CD4-positive, alpha-beta T cell treated with Interleukin-4 for 1 hour (primary cell): Measurements from ENCODE around the gene RHO.
"Not testable (repeated sequence)": the region's sequence is repeated elsewhere in the genome, so short reads cannot be mapped to it uniquely, and the experiment has no call there.

ENCODE experiments used
- DNase-seq, 2 donors: peaks; one replicate each; pipeline ENCODE4 v3.0.0-alpha.2; 2020 to 2022

The RHO gene

DNA sequence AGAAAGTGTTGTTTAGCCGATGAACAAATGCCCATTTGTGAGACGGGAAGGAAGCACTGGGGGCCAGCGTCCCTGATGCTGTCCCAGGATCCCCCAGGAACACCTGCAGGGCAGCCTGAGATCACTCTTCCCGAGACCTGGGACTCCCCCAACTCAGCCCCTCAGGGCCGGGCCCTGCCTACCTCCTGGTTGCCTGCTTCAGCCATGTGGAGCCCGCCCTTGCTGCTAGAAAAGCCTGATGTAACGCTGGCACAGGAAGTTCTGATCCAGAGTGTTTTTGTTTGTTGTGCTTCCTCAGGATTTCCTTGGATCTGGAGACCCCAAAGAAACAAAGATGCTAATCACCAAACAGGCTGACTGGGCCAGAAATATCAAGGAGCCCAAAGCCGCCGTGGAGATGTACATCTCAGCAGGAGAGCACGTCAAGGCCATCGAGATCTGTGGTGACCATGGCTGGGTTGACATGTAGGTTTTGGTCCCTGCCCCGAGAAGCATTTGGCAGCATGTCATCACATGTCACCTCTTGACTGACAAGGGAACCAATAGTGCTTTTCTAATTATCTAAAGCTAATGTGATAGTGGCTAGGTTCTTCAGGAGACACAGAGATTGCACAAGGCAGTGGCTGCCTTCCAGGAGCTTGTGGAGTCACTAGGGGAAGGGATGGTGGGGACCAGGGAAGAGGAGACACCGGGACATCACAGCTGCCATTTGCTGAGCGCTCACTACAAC is 28.7 kb upstream of the RHO start:
- not testable (repeated sequence) for DNase-seq

DNA sequence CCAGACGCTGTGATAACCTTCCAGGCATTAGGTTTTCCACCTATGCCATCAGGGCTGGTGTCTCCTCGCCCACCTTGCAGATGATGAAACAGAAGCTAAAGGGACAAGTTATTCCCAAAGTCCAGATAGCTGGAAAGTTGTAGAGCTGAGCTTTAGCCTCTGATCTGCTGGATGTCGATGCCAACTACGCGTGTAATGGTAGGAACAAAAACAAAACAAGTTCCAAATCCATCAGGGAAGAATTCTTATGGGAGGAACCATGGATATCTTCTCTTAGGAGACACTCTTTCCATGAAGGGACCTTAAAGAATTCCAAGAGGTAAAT is 28.1 kb upstream of the RHO start:
- DNase-seq: no peak

DNA sequence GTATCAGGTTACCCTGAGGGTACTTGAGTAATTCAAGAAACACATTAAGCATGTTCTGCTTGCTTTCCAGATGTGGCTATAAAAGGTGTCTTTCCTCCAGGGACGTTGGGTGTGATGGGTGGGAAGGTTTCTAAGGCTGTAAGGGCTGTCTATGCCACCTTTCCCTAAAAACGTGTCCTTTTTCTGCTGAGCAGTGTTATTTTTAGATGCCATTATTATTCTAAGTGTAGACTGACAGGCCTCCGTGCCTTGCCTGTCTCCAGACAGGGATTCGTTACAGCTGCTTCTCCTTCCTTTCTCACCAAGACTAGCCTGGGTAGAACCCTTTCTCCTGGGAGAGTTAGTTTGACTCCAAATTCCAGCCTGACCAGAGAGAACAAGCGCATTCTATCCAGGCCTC is 26.8 kb upstream of the RHO start:
- DNase-seq: no peak

DNA sequence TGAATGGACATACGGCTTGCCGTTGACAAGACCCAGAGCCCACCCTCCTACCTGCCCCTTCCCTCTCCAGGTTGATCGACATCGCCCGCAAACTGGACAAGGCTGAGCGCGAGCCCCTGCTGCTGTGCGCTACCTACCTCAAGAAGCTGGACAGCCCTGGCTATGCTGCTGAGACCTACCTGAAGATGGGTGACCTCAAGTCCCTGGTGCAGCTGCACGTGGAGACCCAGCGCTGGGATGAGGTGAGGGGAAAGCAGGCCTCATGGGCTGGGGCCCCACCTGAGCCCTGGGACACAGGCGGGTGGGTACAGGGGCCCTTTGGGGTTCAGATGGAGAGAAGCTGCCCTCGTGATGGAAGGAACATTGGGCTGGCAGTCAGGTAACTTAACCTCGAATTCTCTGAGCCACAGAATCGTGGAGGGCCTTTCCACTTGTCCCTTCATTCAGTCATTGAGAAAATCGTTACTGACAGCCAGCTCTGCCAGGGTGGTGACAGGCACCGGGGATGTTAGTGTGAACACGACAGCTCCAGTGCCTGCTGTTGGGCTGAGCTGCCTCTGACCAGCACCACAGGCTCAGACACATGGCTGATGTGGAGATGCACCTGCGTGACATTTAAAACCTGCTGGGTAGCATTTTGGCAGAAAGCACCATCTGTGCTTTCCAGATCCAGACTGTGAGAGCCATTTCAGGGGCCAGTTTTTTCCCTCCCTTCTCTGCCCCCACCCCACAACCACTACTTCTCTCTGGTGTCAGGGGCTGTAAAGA is 25.6 kb upstream of the RHO start:
- no peak for DNase-seq

DNA sequence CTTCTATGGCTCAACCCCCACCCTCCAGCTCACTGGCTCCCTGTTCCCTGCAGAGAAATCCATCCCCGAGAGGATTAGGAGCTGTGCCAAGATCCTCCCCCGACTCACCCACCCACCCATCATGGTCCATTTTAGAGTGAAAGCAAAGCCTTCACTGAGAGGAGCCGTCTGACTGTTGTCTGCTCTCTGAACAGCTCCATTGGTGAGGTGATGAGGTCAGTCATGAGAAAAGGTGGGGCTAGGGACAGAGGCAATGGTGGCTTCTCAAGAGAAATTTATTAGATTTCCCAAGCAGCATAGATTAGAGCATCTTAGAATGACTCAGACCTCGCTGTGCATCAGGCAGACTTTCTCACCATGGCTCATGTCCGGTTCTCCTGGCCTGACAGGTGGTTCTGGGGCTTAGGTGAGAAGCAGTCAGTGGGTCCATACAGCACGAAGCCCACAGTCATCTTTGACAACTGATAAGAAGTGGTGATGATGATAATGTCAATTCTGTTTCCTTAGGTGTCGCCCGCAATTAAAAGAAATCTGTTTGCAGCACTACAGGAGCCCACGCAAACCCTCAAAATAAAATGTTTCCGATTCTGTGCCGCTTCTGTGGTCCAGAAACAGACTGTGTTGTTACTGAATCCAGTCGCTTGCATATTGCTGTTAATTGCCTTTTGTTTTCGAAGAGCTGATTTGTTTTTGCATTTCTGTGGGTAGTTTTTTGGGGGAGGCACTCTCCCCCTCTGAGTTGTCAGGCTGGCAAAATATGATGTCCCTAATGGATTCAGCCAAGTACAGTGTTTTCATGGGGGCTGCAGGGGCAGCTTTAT is 24.8 kb upstream of the RHO start:
- DNase-seq: no peak

DNA sequence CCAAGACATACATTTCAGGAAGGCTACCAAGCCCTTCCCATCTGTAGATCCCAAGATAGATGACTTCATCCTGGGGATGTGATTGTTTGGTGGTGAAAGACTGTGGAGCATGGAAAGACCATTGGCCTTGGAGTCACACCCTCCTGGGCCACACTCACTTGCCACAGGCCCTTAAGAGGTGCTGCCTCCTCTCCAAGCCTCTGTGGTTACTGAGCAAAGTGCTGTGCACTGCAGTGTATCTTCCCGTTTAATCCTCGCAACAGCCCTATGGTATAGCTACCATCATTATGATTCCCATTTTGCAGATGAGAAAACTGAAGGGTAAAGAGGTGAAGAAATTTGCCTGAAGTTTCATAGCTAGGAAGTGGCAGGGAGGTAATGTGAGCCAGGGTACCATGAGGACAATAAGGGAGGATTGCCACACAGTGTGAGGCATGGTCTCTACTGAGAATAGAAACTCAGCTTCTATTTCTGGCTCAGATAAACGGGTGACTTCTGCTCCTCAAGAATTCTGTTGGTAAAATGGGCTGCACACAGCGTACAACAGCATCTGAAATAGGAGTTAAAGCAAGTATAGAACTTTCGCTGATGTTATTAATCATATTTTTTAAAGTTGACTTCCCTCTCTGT is 23.9 kb upstream of the RHO start:
- DNase-seq: no peak

DNA sequence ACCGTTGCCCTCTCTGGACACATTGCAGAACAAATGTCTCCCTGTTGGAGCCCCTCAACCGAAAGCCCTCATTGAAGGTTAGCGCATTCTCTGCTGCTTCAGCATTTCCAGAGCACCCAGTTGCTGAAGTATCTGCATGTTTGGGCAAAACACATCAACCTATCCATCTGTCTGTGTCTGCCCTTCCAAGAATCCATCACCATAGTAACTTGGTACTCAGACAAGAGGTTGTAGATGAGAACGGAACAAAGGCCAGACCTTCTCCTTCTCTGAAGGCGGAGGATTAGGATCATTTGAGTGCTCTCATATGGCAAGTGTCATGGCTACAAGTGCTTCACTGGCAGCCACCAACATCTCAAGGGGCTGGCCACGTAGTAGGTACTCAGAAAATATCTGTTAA is 23.1 kb upstream of the RHO start:
- no peak for DNase-seq

DNA sequence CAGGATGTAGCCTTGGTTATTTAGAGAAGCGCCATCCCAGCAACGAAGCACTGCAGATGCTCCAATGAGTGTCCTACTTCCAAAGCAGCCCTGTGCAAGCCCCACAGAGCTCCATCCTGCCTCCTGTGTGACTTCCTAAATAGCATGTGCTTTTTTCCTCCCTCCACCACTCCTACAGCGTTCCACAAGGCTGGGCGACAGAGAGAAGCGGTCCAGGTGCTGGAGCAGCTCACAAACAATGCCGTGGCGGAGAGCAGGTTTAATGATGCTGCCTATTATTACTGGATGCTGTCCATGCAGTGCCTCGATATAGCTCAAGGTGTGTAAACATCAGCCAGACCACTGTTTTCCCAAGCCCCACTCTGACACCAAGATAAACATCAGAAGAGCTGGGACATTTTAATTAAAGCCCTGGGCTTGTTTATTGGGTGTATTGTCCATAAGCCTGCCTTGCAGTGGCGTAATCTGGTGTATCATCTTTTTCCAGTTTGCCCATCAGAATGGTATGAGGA is 22.2 kb upstream of the RHO start:
- DNase-seq: no peak

DNA sequence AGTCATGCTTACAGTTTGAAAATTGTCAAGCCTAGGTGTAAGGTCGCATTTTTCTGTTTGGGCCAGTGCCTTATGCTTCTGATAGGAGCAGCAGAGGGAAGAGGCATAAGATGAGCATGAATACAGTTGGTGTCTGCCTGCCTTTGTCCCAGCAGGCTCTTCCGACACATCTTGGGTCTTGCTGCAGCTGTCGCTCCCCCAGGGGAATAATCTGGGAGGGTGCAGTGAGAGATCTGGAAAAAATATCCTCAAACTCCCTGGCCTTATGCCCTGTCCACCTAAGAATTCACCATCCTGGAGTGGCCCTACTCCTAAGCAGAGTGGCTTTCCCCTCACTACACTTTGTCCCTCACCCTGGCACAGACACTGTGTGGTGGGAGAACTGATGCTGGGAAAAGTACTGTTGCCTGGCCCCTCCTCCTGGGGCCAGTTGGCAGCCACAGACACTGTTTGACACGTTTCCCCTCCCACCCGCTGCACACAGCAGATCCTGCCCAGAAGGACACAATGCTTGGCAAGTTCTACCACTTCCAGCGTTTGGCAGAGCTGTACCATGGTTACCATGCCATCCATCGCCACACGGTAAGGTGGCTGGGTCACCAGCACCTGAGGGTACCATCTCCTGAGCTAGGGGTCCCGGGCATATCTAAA is 21.1 kb upstream of the RHO start:
- no peak for DNase-seq

DNA sequence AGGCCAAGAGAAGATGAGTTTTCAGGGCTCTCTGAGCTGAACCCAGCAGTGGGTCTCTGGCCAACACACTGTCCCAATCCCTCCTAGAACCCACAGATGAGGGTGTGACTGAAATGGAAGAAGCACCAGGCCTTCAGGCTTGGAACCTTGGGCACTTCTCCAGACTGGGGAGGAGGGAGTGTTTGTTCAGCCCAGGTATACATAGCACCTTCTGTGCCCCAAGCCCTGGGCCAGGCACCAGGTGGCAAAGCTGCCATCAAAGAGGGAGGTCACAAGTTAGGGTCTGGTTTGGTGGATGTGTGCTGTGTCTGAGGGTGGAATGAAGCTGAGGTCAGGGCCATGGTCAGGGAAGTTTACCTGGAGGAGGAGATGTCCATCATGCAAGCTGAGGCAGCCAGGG is 15.8 kb upstream of the RHO start:
- DNase-seq: no peak

DNA sequence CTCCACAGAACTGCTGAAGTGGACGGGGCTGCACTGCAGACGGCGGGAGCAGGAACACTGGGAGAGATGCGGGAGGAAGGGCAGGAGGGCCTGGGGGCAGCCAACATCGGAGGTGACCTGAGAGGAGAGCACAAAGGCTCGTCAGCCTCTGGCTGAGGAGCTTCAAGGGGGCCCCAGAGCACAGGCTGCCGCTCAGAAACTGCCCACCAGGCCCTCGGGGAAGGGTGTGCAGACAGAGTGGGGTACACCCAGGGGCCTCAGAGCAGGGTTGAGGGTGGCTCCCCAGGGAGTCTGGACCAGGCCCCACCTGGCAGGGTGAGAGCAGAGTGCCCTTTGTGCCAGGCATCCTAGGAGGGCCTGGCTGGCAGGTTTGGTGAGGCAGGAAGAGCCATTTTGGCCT is 14.7 kb upstream of the RHO start:
- no peak for DNase-seq

DNA sequence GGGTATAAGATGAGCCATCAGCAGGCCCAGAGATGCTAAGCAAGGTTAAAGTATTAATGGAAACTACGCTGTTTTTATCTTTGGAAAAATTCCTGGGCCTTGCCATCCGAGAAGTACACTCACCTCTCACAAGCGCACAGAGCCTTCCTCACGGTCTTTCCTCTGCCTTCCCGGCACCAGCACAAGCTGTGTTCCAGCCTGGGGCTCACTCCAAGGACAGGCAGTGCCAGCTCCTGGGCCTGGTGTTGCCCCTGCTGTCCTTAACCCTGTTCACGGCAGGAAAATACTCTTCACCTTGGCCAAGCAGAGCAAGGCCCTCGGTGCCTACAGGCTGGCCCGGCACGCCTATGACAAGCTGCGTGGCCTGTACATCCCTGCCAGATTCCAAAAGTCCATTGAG is 14.3 kb upstream of the RHO start:
- no peak for DNase-seq

DNA sequence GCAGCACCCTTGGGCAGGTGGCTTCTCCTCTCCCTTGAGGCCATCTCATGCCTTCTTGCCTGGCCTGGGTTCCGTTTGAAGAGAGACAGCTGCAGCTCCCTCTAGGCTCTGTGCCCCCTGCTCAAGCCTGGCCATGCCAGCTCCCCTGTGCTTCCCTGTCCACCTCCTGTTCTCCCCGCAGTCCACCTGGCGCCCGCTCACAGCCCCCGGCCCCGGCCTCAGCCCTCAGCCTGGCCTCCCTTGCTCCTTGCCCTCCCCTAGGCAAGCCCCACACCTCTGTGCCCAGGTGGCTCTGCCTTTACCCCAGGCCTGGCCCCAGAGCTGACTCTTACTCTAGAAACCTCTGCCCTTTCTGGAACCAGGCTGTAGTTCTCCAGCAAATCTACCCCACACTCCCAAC is 13.9 kb upstream of the RHO start:
- DNase-seq: no peak

DNA sequence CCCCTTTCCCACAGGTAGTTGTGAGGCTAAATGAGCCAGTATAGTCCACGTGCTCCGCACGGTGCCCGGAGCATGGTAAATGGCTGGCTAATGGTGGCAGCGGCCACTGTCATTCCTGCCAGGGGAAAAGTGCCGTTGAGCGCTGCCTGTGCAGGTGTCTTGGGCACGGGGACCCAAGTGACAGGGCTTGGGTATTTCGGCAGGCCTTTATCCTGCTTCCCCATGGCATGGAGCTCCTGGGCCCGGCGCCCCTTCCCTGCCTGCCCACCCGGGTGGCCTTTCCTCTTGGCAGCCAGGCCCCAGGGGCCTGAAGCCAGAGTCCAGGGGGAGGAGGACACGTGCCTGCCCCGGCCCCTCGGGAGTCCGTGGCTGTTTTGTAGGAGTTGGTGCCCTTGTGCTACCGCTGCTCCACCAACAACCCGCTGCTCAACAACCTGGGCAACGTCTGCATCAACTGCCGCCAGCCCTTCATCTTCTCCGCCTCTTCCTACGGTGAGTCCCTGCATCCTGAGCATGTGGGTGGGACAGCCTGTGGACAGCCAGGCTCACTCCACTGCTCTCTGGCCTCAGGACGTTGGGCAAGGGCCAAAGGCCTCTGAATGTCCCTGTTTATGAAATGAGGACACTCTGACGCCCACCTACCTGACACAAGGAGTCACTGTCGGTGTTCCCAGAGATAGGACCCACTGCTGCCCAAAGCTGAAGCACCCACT is 13.2 kb upstream of the RHO start:
- not testable (repeated sequence) for DNase-seq

DNA sequence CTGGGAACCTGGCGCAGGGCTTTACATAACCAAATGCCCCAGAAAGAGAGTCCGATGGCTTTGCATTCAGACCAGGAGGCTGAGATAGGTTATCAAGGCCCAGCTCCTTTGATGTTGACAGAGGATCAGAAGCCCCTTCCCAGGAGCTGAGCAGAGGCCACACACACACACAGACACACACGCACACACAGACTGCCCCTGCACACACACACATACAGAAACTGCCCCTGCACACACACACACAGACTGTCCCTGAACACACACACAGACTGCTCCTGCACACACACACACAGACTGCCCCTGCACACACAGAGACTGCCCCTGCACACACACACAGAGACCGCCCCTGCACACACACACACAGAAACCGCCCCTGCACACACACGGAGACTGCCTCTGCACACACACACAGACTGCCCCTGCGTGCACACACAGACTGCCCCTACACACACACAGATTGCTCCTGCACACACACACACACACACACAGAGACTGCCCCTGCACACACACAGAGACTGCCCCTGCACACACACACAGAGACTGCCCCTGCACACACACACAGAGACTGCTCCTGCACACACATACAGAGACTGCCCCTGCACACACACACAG is 12.5 kb upstream of the RHO start:
- DNase-seq: not testable (repeated sequence)

DNA sequence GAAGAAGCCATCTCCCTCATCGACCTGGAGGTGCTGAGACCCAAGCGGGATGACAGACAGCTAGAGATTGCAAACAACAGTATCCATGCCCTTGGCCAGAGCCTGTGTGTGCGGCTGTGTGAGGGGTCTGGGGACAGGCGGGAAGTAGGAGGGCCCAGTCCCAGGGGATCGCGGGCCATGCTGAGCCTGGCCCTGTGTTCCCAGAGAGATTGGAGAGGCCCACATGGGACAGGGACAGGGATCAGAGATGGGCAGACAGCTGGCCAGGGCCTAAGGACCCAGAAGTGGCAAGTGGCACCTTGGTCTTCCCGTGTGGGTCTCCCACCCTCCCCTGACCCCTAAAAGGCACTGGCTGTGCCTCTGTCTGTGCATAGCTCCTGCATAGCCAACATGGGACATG is 10.9 kb upstream of the RHO start:
- no peak for DNase-seq

DNA sequence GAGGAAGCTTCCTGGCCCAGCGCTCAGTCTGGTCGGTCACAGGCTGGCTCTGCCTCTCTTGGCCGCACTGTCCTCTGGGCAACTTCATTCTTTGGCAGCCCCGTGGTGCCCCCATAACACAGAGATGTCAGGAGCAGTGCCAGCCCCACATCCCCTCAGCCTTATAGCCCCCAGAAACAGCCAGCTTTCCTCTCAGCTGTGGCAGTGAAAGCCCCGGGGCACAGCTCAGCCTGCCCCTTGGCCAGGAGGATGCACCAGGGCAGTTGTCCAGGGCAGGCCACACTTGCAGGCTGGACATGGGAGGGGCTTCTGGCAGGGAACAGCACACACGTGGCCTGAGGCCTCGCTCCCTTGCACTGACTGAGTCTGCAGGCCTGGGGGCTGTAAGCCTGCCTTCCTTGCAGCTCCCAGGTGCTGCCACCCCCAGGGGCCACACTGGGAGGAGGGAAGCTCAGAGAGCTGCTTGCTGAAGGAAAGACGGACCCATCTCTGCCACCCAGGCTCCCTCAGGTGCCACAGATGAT is 10.3 kb upstream of the RHO start:
- no peak for DNase-seq

DNA sequence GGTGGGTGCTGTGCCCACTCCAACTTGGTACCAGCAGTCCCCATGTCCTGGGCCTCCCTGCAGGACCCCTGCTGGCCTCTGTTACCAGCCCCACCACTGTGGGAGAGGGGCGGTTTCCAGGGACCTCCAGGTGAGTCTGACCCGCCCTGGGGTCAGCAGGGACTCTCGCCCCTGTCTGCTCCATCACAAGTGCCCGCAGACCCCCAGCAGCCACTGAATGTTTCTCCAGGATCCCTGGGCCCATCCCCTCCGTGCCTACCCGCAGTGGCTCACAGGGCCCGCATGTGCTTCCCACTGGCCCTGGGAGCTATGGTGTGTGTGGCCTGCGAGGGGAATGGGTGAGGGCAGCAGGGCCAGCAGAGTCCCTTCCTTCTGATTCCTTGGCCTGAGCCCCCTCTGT is 9.9 kb upstream of the RHO start:
- no peak for DNase-seq

DNA sequence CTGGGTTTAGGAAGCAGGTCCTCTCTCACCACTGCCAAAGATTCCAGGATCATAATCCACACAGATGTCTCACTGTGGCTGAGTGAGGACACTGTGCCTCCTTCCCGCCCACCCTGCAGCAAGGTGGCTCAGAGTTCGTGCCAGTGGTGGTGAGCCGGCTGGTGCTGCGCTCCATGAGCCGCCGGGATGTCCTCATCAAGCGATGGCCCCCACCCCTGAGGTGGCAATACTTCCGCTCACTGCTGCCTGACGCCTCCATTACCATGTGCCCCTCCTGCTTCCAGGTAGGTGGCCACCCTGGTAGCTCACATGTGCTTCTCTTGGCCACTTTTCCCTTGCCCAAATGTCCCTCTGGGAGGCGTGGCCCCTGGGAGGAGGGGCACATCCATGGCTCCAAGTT is 9.0 kb upstream of the RHO start:
- DNase-seq: no peak

DNA sequence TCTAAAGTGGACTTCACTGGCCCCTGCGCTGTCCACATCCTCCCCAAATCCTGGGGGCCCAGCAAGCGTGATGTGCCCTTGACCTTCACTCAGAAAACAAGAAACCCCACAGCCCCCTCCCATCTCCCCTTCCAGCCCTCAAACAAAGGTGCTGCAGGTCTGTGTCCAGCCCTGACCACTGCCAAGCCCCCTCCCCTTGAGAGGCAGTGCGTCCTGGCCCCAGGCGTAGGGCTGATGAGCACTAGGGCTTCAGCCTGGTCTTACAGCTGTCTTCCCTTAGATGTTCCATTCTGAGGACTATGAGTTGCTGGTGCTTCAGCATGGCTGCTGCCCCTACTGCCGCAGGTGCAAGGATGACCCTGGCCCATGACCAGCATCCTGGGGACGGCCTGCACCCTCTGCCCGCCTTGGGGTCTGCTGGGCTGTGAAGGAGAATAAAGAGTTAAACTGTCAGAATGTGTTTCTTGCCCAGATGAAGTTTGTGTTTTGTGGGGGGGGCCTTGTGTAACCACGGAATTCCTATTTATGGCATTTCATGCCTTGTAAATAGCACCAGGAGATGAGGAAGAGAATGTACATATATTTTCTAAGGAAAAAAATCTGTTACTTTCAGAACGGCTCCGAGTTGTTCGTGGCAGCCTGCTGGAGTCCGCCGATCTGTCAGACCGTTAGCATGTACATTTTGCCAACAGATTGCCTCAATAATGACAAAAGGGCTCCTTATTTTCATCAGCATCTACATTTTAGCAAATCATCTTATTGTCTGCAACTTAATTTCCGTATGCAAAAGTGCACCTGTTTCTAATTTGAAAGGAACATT is 8.3 kb upstream of the RHO start:
- DNase-seq: no peak
